Vagina (tissue), 2 donors: ENCODE results near the gene LZTR1. TPM values are rescaled to one million over a fixed set of nuclear protein-coding genes. Genes with fewer than 3 reads are reported as not detected.

Experiments used
- DNase-seq, 2 donors: peaks; one replicate each; pipeline ENCODE4 v3.0.0-alpha.2; 2017; ENCODE audit errors: extremely low spot score in 2 of 2
- H3K27ac ChIP-seq: fragments of 200-600 bp; sonication (generic); one replicate; pipeline ENCODE4 v1.5.1; 2019
- H3K27me3 ChIP-seq: fragments of 200-600 bp; sonication (generic); one replicate; pipeline ENCODE4 v1.5.1; 2019
- H3K36me3 ChIP-seq, 2 donors: fragments of 200-600 bp; sonication (generic); one replicate each; pipeline ENCODE4 v1.5.1; 2017 to 2019
- H3K4me1 ChIP-seq: fragments of 200-600 bp; sonication (generic); one replicate; pipeline ENCODE4 v1.5.1; 2019
- H3K4me3 ChIP-seq, 2 donors: fragments of 200-600 bp; sonication (generic); 1 replicate in 1 of 2; 2 replicates in 1 of 2; pipeline ENCODE4 v1.5.1; 2016 to 2019
- H3K9me3 ChIP-seq: fragments of 200-600 bp; sonication (generic); one replicate; pipeline ENCODE4 v1.5.1; 2019
- POLR2A ChIP-seq, 2 donors: fragments of 450-650 bp; IDR thresholded peaks; one replicate each; pipeline ENCODE4 v1.6.1; 2017; ENCODE audit warnings: antibody characterized with exemption in 2 of 2, mild to moderate bottlenecking in 2 of 2, moderate library complexity in 2 of 2
- POLR2AphosphoS5 ChIP-seq, 2 donors: sonication (generic); formaldehyde crosslinking; IDR thresholded peaks; one replicate each; pipeline ENCODE4 v1.9.0; 2017; ENCODE audit warnings: antibody characterized with exemption in 2 of 2, mild to moderate bottlenecking in 2 of 2, low read depth in 1 of 2; ENCODE audit not compliant: insufficient read depth in 1 of 2
- intact Hi-C: fragments of 100-400 bp; cut with DNase I; formaldehyde crosslinking; loops from one replicate; pipeline ENCODE4 v1.15.1; 2023
- total RNA-seq: library from RNA; depleted of rRNA; stranded (reverse); fragments of >200 nt; gene quantifications from one replicate; pipeline ENCODE4 v1.2.3, GENCODE V29; 2016
- TF ChIP-seq, protein P1 (sequence below), 3 experiments: fragments of 450-650 bp in 2 of 3; fragments of 200-600 bp in 1 of 3; sonication (generic) in 1 of 3; IDR thresholded peaks; one replicate each; pipeline ENCODE4 v1.5.1; 2017 to 2019; ENCODE audit warnings: antibody characterized with exemption in 3 of 3, mild to moderate bottlenecking in 2 of 3, moderate library complexity in 2 of 3

LZTR1 gene
- total RNA-seq, 1 donor from 2014 or later, result 61.9 TPM

DNA sequence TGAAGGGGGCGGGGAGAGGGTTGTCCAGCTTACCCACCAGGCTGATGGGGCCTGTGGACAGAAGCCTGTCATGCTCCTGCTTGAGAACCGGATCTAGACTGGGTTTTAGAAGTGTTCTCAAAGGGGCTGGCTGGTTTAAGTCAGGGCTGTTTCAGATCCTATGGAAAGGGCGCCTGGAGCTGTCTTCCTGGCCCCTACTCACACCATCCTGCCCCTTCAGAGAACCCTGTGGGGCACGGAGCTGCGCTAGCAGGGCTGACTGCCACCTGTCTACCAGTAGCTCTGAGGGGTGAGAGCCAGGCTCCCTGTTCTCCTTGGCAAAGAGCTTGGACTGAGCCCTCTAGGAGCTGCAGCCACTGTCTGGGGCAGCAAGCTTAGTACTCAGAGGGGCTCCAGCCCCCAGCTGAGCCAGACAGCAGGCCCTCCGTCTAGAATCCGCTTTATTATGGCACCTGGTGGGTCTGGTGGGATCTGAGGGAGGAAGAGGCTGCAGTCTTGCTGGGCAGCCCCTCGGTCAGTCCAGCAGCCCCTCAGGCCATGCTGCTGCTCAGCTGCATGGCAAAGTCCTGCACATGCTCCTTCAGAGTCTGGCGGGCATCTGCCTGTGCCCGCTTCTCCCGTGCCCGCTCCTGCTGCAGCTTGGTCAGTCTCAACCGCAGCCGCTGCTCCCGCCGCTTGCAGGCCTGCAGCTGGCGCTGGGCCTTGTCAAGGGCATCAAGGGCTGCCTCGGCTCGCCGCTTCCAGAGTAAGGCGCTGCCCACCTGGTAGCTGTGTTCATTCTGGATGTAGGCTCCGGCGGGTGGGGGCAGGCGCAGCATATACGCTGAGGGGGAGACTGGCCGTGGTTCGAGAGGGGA, 17.5 kb downstream of the LZTR1 start:
- Histone ChIP-seq H3K36me3 (peaks cover 0 to 32% of the 10 kb centered on the region in 2 donors), H3K4me3 (peak overlapping the region in 1 of 2 donors; percentile 51), H3K27me3 (no peaks in the 10 kb centered on the region), H3K9me3 (no peaks in the 10 kb centered on the region), H3K4me1 (peaks cover 37% of the 10 kb centered on the region), H3K27ac (peak overlapping the region; percentile 95)
- TF ChIP-seq POLR2A (IDR thresholded peaks at IDR 0.05), result no peak
- TF ChIP-seq, protein P1, sequence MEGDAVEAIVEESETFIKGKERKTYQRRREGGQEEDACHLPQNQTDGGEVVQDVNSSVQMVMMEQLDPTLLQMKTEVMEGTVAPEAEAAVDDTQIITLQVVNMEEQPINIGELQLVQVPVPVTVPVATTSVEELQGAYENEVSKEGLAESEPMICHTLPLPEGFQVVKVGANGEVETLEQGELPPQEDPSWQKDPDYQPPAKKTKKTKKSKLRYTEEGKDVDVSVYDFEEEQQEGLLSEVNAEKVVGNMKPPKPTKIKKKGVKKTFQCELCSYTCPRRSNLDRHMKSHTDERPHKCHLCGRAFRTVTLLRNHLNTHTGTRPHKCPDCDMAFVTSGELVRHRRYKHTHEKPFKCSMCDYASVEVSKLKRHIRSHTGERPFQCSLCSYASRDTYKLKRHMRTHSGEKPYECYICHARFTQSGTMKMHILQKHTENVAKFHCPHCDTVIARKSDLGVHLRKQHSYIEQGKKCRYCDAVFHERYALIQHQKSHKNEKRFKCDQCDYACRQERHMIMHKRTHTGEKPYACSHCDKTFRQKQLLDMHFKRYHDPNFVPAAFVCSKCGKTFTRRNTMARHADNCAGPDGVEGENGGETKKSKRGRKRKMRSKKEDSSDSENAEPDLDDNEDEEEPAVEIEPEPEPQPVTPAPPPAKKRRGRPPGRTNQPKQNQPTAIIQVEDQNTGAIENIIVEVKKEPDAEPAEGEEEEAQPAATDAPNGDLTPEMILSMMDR (IDR thresholded peaks at IDR 0.05), result no peak
- TF ChIP-seq POLR2AphosphoS5 (IDR thresholded peaks at IDR 0.05; ENCODE audit: insufficient read depth in 1 of 2, low read depth in 1 of 2), result no peak
- intact Hi-C loops, result no loop called here
- DNase-seq, result no peak

DNA sequence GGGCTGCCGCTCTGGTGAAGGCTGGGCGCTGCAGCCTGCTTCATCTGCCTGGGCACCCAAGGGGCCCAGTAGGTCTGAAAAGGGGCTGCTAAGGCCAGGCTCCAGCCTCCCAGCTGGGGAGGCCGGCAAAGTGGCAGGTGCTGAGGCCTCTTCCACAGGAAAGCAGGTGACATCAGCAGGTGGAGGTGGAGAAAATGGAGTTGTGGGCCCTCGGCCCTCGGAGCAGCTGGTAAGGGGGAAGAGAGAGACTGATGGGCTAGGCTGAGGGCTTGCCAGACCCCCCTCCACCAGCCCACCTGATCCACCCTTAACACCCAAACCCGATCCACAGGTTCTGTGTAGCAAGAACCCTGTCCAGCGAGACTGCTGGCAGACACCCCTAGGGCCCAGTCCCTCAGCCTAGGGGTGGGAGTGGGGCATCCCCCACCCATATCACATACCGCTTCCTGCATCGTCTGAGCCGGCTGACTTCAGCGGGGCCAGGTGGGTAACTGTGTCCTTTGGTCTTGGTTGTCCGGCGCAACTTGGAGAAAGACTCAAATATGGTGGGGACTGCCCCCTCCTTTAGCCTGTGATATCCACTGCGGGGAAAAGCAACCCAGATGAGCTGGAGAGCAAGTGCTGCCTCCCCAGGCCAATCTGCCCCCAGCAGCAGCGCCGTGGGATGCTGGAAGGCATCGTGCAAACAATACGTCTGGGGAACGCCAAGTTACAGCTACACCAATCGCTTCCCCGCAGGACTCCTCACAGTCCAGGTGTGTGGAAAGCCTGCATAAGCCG, 18.3 kb downstream of the LZTR1 start:
- no peak for DNase-seq
- intact Hi-C loops, result no loop called here
- peak overlapping the region; percentile 51 to 79 for H3K4me3 ChIP-seq
- peaks cover 0 to 32% of the 10 kb centered on the region in 2 donors for H3K36me3 ChIP-seq
- no peaks in the 10 kb centered on the region for H3K9me3 ChIP-seq
- no peak for TF ChIP-seq POLR2AphosphoS5 (IDR thresholded peaks at IDR 0.05; ENCODE audit: insufficient read depth in 1 of 2, low read depth in 1 of 2)
- TF ChIP-seq POLR2A (IDR thresholded peaks at IDR 0.05), result no peak
- TF ChIP-seq, protein P1 (IDR thresholded peaks at IDR 0.05), result no peak
- peak overlapping the region; percentile 95 for H3K27ac ChIP-seq
- no peaks in the 10 kb centered on the region for H3K27me3 ChIP-seq
- peaks cover 37% of the 10 kb centered on the region for H3K4me1 ChIP-seq

DNA sequence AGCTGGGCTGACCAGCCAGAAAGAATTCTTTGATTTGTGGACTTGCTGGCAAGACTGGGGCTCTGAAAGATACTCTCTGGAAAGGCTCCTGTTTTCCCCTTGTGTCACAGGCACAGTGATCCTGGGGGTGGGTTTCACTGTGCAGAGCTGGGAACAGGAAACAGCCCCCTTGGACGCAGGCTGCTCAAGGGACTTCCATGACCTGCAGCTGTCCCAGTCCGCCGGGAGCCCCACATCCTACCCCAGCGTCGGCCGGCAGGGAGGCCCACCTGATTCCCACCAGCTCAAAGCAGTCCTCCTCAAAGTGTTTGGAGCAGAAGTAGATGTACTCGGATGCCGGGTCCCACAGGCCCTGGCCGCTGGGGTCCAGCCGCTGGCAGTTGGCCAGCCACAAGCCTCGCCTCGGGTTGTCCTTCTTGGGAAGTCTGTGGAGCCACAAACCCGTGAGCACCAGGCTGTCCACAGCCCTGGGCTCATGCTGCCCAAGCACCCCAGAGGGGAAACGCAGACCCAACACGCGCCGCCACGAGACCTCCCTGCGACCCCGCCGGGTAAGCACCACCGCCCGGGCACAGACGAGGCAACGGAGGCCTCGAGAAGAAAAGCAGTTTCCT, 19.0 kb downstream of the LZTR1 start:
- H3K4me1 ChIP-seq, result peaks cover 37% of the 10 kb centered on the region
- intact Hi-C loops, result no loop called here
- peak overlapping the region; percentile 95 for H3K27ac ChIP-seq

DNA sequence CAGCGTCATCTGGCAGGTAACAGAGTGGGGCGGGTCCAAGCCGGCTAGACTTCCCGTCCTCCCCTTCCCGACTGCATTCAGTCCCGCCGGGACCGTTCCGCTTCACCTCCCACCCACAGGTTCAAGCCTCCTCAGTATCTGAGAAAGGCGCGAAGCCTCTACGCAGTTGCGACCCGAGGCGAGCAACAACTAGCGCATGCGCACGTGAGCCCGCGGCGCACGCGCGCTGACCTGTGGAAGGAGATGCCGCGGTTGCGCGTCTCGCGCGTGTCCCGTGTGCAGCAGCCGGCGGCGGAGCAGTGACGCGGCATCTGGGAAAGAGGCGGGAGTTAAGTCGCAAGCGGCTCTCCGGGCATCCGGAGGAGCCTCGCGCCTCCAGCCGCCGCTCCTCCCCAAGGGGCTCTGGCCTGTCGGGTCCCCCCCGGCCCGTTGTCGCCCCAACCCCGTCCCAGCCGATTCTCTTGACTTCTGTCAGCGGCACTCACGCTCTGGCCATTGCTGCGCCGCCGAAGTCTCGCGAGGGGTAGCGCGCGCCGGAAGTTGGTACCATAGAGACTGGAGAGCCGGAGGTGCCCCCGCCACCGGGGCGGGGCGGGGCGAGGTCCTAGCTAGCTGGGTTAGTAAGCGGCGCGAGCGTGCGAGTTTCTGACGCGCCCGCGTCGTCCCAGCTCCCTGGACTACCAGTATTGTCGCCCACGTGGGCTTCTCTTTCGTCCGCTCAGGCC, 19.7 kb downstream of the LZTR1 start, which contains the start of gene THAP7:
TSS of gene THAP7 (minus strand) at position 518 of the 725 bp plus-strand sequence. CDS start at position 311, 207 bp downstream.
- Histone ChIP-seq H3K27ac (peak within 1 kb of the TSS; percentile 95), H3K4me3 (peak within 1 kb of the TSS; percentile 51 to 79), H3K36me3 (peaks cover 0 to 19% of the 10 kb centered on the region in 2 donors), H3K27me3 (no peaks in the 10 kb centered on the region), H3K9me3 (no peaks in the 10 kb centered on the region), H3K4me1 (peaks cover 37% of the 10 kb centered on the region)
- TF ChIP-seq POLR2A (IDR thresholded peaks at IDR 0.05), result peak in 1 of 2 donors; percentile 71
- TF ChIP-seq POLR2AphosphoS5 (IDR thresholded peaks at IDR 0.05; ENCODE audit: insufficient read depth in 1 of 2, low read depth in 1 of 2), result peak; percentile 96 to 98
- TF ChIP-seq, protein P1 (IDR thresholded peaks at IDR 0.05), result peak in 1 of 3 experiments; percentile 7
- peak in 1 of 2 donors; percentile 98 for DNase-seq
- intact Hi-C loops, result no loop called here

More for the DNA sequence above, 19.0 kb downstream of the LZTR1 start:
- DNase-seq, result no peak
- H3K27me3 ChIP-seq, result no peaks in the 10 kb centered on the region
- H3K36me3 ChIP-seq, result peaks cover 0 to 25% of the 10 kb centered on the region in 2 donors
- no peaks in the 10 kb centered on the region for H3K9me3 ChIP-seq
- TF ChIP-seq POLR2A (IDR thresholded peaks at IDR 0.05), result no peak
- TF ChIP-seq, protein P1 (IDR thresholded peaks at IDR 0.05), result no peak
- no peak for TF ChIP-seq POLR2AphosphoS5 (IDR thresholded peaks at IDR 0.05; ENCODE audit: insufficient read depth in 1 of 2, low read depth in 1 of 2)
- peak overlapping the region; percentile 51 to 79 for H3K4me3 ChIP-seq
